WTC11 (cell line): ENCODE data around the gene LAMC2. TPM values are rescaled to one million over a fixed set of nuclear protein-coding genes. Genes with fewer than 3 reads are reported as not detected.

Source experiments
- ATAC-seq: fragments of 200-7000 bp; cut with Tn5 transposase; 2 replicates; pipeline ENCODE4 v1.10.0; 2021; ENCODE audit warnings: mild to moderate bottlenecking, moderate library complexity
- CTCF ChIA-PET: fragments of 300-600 bp; sonication (Branson Sonifier 250); formaldehyde crosslinking; loops from one replicate; lab custom pipeline; 2021; ENCODE audit warnings: antibody characterized with exemption; lab: Charles Lee
- POLR2A ChIA-PET: fragments of 350-600 bp; sonication (Branson Sonifier 250); formaldehyde crosslinking; loops from one replicate; lab custom pipeline; 2021; ENCODE audit warnings: antibody characterized with exemption; lab: Charles Lee
- DNase-seq: peaks from one replicate; pipeline ENCODE4 v3.0.0; 2021; ENCODE audit warnings: low spot score
- H3K27ac Mint-ChIP-seq: 2 replicates; pipeline ENCODE4 v1.8.0; 2021; ENCODE audit warnings: mixed read lengths
- H3K27me3 Mint-ChIP-seq: 2 replicates; pipeline ENCODE4 v1.8.0; 2021; ENCODE audit warnings: low read depth, mild to moderate bottlenecking, moderate library complexity, mixed read lengths
- H3K36me3 Mint-ChIP-seq: 2 replicates; pipeline ENCODE4 v1.8.0; 2021; ENCODE audit warnings: mixed read lengths
- H3K4me1 Mint-ChIP-seq: 2 replicates; pipeline ENCODE4 v1.8.0; 2022; ENCODE audit warnings: mixed read lengths
- H3K4me3 Mint-ChIP-seq: 2 replicates; pipeline ENCODE4 v1.8.0; 2021; ENCODE audit warnings: mild to moderate bottlenecking, moderate library complexity, mixed read lengths
- H3K9me3 Mint-ChIP-seq: 2 replicates; pipeline ENCODE4 v1.8.0; 2021; ENCODE audit warnings: mixed read lengths
- ATF1 ChIP-seq: sonication (generic); formaldehyde crosslinking; IDR thresholded peaks from 2 replicates; pipeline ENCODE4 v1.8.1; 2023; ENCODE audit warnings: mild to moderate bottlenecking, moderate library complexity, missing genetic modification reagents
- ESRRA ChIP-seq: sonication (generic); formaldehyde crosslinking; IDR thresholded peaks from 2 replicates; pipeline ENCODE4 v1.8.1; 2022; ENCODE audit warnings: mild to moderate bottlenecking, missing genetic modification reagents, borderline replicate concordance
- ETV6 ChIP-seq: sonication (generic); formaldehyde crosslinking; IDR thresholded peaks from 2 replicates; pipeline ENCODE4 v1.8.1; 2022; ENCODE audit warnings: mild to moderate bottlenecking, missing genetic modification reagents
- HMGA2 ChIP-seq: fragments of 250-450 bp; sonication (Bioruptor Pico); IDR thresholded peaks from 2 replicates; pipeline ENCODE4 v1.4.0; 2021; ENCODE audit warnings: mild to moderate bottlenecking, moderate library complexity
- MYBL2 ChIP-seq: sonication (generic); formaldehyde crosslinking; IDR thresholded peaks from 2 replicates; pipeline ENCODE4 v1.8.1; 2023; ENCODE audit warnings: mild to moderate bottlenecking, moderate library complexity, missing genetic modification reagents
- SMAD4 ChIP-seq: sonication (generic); formaldehyde crosslinking; IDR thresholded peaks from 2 replicates; pipeline ENCODE4 v1.8.0; 2022; ENCODE audit warnings: mild to moderate bottlenecking, missing genetic modification reagents
- TP53 ChIP-seq: sonication (generic); formaldehyde crosslinking; IDR thresholded peaks from 2 replicates; pipeline ENCODE4 v1.8.1; 2023; ENCODE audit warnings: mild to moderate bottlenecking, missing genetic modification reagents
- ZBTB21 ChIP-seq: sonication (generic); formaldehyde crosslinking; IDR thresholded peaks from 2 replicates; pipeline ENCODE4 v1.8.1; 2023; ENCODE audit warnings: mild to moderate bottlenecking, missing genetic modification reagents, borderline replicate concordance
- ZNF219 ChIP-seq: sonication (generic); formaldehyde crosslinking; IDR thresholded peaks from 2 replicates; pipeline ENCODE4 v1.8.0; 2023; ENCODE audit warnings: missing genetic modification reagents, mild to moderate bottlenecking, borderline replicate concordance
- ZNF263 ChIP-seq: sonication (generic); formaldehyde crosslinking; IDR thresholded peaks from 2 replicates; pipeline ENCODE4 v1.8.1; 2022; ENCODE audit warnings: low read depth, mild to moderate bottlenecking, moderate library complexity, missing genetic modification reagents
- total RNA-seq: library from RNA; stranded (reverse); gene quantifications from 3 replicates; pipeline ENCODE4 v1.2.3, GENCODE V29; 2021
- TF ChIP-seq, protein P1 (sequence below): sonication (generic); formaldehyde crosslinking; IDR thresholded peaks from 2 replicates; pipeline ENCODE4 v1.8.1; 2023; ENCODE audit warnings: mild to moderate bottlenecking, missing genetic modification reagents, borderline replicate concordance
- TF ChIP-seq, protein P2 (sequence below): sonication (generic); formaldehyde crosslinking; IDR thresholded peaks from 2 replicates; pipeline ENCODE4 v1.8.1; 2022; ENCODE audit warnings: mild to moderate bottlenecking, moderate library complexity, missing genetic modification reagents
- TF ChIP-seq, protein P3 (sequence below): sonication (generic); formaldehyde crosslinking; IDR thresholded peaks from 2 replicates; pipeline ENCODE4 v1.8.1; 2022; ENCODE audit warnings: low read depth, missing genetic modification reagents, borderline replicate concordance
- TF ChIP-seq, protein P4 (sequence below): sonication (generic); formaldehyde crosslinking; IDR thresholded peaks from 2 replicates; pipeline ENCODE4 v1.8.1; 2022; ENCODE audit warnings: missing genetic modification reagents, borderline replicate concordance
- TF ChIP-seq, protein P5 (sequence below): fragments of 250-450 bp; sonication (Bioruptor Pico); conservative IDR thresholded peaks from 2 replicates; pipeline ENCODE4 v1.9.0; 2021; ENCODE audit warnings: mild to moderate bottlenecking
- TF ChIP-seq, protein P6 (sequence below): fragments of 250-450 bp; sonication (Bioruptor Pico); IDR thresholded peaks from 2 replicates; pipeline ENCODE4 v1.9.0; 2021; ENCODE audit warnings: mild to moderate bottlenecking, borderline replicate concordance
- TF ChIP-seq, protein P7 (sequence below): fragments of 200-600 bp; IDR thresholded peaks from 2 replicates; pipeline ENCODE4 v1.8.0; 2022; ENCODE audit warnings: antibody characterized with exemption

Gene LAMC2
- total RNA-seq, 1 experiment from 2014 or later, result 7.9 TPM

DNA sequence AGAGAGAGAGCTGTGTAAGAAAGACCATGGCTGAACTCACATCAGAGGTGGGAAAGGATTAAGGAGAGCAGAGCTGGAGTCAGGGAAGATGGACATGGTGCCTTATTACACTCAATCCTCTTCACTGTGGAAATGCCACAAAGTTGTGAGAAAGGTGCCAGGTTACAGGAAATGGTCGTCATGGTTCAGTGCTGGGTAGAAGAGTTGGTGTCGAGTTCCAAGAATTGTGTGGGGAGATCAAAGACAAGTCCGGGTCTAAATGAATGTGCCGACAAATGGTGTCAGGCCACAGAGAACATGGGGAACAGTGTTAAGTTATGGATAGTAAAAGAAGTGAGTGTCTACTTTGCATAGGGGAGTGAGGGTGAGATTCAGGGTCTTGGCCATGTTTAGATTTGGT is 40.9 kb downstream of the LAMC2 start:
- CTCF ChIA-PET, result interaction anchor here (0.9 to 3.7 kb wide), 15 partner anchors 8 to 360 kb away, joined by 3 to 29 read pairs (median 9); partner anchors contain the start of gene LAMC2
- Mint-ChIP-seq H3K27me3 (no peaks in the 10 kb centered on the region), H3K4me1 (peaks cover 23% of the 10 kb centered on the region), H3K9me3 (no peaks in the 10 kb centered on the region), H3K36me3 (no peaks in the 10 kb centered on the region)
- ATAC-seq, result no peak; the same call in 1 of the 2 replicates
- TF ChIP-seq, protein P1, sequence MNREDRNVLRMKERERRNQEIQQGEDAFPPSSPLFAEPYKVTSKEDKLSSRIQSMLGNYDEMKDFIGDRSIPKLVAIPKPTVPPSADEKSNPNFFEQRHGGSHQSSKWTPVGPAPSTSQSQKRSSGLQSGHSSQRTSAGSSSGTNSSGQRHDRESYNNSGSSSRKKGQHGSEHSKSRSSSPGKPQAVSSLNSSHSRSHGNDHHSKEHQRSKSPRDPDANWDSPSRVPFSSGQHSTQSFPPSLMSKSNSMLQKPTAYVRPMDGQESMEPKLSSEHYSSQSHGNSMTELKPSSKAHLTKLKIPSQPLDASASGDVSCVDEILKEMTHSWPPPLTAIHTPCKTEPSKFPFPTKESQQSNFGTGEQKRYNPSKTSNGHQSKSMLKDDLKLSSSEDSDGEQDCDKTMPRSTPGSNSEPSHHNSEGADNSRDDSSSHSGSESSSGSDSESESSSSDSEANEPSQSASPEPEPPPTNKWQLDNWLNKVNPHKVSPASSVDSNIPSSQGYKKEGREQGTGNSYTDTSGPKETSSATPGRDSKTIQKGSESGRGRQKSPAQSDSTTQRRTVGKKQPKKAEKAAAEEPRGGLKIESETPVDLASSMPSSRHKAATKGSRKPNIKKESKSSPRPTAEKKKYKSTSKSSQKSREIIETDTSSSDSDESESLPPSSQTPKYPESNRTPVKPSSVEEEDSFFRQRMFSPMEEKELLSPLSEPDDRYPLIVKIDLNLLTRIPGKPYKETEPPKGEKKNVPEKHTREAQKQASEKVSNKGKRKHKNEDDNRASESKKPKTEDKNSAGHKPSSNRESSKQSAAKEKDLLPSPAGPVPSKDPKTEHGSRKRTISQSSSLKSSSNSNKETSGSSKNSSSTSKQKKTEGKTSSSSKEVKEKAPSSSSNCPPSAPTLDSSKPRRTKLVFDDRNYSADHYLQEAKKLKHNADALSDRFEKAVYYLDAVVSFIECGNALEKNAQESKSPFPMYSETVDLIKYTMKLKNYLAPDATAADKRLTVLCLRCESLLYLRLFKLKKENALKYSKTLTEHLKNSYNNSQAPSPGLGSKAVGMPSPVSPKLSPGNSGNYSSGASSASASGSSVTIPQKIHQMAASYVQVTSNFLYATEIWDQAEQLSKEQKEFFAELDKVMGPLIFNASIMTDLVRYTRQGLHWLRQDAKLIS (CRISPR knock-in tag), result no peak
- TF ChIP-seq, protein P2, sequence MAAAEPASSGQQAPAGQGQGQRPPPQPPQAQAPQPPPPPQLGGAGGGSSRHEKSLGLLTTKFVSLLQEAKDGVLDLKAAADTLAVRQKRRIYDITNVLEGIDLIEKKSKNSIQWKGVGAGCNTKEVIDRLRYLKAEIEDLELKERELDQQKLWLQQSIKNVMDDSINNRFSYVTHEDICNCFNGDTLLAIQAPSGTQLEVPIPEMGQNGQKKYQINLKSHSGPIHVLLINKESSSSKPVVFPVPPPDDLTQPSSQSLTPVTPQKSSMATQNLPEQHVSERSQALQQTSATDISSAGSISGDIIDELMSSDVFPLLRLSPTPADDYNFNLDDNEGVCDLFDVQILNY (CRISPR knock-in tag), result no peak
- TF ChIP-seq HMGA2 (CRISPR knock-in tag) (no peak), ATF1 (CRISPR knock-in tag) (no peak), ETV6 (CRISPR knock-in tag) (no peak), SMAD4 (CRISPR knock-in tag) (no peak), ZNF263 (no peak), ZNF219 (CRISPR knock-in tag) (no peak), TP53 (CRISPR knock-in tag) (no peak), ESRRA (CRISPR knock-in tag) (no peak), ZBTB21 (CRISPR knock-in tag) (no peak), MYBL2 (no peak)
- TF ChIP-seq, protein P3, sequence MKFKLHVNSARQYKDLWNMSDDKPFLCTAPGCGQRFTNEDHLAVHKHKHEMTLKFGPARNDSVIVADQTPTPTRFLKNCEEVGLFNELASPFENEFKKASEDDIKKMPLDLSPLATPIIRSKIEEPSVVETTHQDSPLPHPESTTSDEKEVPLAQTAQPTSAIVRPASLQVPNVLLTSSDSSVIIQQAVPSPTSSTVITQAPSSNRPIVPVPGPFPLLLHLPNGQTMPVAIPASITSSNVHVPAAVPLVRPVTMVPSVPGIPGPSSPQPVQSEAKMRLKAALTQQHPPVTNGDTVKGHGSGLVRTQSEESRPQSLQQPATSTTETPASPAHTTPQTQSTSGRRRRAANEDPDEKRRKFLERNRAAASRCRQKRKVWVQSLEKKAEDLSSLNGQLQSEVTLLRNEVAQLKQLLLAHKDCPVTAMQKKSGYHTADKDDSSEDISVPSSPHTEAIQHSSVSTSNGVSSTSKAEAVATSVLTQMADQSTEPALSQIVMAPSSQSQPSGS, result no peak
- TF ChIP-seq, protein P4, sequence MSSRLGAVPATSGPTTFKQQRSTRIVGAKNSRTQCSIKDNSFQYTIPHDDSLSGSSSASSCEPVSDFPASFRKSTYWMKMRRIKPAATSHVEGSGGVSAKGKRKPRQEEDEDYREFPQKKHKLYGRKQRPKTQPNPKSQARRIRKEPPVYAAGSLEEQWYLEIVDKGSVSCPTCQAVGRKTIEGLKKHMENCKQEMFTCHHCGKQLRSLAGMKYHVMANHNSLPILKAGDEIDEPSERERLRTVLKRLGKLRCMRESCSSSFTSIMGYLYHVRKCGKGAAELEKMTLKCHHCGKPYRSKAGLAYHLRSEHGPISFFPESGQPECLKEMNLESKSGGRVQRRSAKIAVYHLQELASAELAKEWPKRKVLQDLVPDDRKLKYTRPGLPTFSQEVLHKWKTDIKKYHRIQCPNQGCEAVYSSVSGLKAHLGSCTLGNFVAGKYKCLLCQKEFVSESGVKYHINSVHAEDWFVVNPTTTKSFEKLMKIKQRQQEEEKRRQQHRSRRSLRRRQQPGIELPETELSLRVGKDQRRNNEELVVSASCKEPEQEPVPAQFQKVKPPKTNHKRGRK (CRISPR knock-in tag), result no peak
- TF ChIP-seq, protein P5, sequence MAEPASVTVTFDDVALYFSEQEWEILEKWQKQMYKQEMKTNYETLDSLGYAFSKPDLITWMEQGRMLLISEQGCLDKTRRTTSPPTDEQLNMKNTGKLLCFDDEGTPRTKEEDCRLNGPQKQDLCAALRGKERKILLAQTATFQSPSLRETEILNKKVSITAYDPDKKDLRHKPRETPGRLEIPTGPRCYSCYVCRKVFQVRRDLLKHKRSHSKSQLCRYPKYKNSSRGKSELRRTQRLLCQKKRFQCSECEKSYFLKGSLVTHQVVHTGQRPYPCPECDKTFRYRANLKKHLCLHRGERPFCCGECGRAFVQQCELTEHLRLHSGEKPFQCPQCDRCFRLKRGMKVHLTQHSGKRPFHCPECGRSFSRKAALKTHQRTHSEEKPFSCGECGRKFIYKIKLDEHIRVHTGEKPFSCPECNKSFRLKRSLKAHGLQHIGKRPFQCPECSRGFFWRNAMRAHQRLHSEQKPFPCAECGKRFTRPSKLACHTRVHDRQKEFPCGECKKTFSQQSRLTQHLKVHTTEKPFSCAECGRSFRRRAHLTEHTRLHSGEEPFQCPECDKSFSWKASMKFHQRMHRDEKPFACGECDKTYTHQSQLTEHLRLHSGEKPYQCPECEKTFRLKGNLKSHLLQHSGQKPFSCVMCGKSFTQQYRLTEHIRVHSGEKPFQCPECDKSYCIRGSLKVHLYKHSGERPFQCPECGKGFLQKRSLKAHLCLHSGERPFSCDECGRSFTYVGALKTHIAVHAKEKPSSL (CRISPR knock-in tag), result no peak
- TF ChIP-seq, protein P6, sequence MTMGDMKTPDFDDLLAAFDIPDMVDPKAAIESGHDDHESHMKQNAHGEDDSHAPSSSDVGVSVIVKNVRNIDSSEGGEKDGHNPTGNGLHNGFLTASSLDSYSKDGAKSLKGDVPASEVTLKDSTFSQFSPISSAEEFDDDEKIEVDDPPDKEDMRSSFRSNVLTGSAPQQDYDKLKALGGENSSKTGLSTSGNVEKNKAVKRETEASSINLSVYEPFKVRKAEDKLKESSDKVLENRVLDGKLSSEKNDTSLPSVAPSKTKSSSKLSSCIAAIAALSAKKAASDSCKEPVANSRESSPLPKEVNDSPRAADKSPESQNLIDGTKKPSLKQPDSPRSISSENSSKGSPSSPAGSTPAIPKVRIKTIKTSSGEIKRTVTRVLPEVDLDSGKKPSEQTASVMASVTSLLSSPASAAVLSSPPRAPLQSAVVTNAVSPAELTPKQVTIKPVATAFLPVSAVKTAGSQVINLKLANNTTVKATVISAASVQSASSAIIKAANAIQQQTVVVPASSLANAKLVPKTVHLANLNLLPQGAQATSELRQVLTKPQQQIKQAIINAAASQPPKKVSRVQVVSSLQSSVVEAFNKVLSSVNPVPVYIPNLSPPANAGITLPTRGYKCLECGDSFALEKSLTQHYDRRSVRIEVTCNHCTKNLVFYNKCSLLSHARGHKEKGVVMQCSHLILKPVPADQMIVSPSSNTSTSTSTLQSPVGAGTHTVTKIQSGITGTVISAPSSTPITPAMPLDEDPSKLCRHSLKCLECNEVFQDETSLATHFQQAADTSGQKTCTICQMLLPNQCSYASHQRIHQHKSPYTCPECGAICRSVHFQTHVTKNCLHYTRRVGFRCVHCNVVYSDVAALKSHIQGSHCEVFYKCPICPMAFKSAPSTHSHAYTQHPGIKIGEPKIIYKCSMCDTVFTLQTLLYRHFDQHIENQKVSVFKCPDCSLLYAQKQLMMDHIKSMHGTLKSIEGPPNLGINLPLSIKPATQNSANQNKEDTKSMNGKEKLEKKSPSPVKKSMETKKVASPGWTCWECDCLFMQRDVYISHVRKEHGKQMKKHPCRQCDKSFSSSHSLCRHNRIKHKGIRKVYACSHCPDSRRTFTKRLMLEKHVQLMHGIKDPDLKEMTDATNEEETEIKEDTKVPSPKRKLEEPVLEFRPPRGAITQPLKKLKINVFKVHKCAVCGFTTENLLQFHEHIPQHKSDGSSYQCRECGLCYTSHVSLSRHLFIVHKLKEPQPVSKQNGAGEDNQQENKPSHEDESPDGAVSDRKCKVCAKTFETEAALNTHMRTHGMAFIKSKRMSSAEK (CRISPR knock-in tag), result no peak
- TF ChIP-seq, protein P7, sequence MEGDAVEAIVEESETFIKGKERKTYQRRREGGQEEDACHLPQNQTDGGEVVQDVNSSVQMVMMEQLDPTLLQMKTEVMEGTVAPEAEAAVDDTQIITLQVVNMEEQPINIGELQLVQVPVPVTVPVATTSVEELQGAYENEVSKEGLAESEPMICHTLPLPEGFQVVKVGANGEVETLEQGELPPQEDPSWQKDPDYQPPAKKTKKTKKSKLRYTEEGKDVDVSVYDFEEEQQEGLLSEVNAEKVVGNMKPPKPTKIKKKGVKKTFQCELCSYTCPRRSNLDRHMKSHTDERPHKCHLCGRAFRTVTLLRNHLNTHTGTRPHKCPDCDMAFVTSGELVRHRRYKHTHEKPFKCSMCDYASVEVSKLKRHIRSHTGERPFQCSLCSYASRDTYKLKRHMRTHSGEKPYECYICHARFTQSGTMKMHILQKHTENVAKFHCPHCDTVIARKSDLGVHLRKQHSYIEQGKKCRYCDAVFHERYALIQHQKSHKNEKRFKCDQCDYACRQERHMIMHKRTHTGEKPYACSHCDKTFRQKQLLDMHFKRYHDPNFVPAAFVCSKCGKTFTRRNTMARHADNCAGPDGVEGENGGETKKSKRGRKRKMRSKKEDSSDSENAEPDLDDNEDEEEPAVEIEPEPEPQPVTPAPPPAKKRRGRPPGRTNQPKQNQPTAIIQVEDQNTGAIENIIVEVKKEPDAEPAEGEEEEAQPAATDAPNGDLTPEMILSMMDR, result no peak
- TF ChIP-seq, all 79 proteins: peak for 0
- POLR2A ChIA-PET, result interaction anchor here (0.6 kb wide), 1 partner anchor 34 kb away, joined by 7 read pairs; no protein-coding TSS in a partner anchor
- H3K4me3 Mint-ChIP-seq, result no peak overlapping the region
- DNase-seq, result no peak
- no peak overlapping the region for H3K27ac Mint-ChIP-seq
